Endodermal cell (in vitro differentiated cells): ENCODE results near the gene KLK12. TPM values are rescaled to one million over a fixed set of nuclear protein-coding genes. Genes with fewer than 3 reads are reported as not detected.

Experiments used
- DNase-seq: peaks from one replicate; pipeline ENCODE4 v3.0.0-alpha.2; 2017
- H3K27ac ChIP-seq: 2 replicates; pipeline ENCODE4 v1.5.1; 2013; ENCODE audit warnings: mild to moderate bottlenecking, low read depth, low read length, moderate library complexity
- H3K27me3 ChIP-seq: 2 replicates; pipeline ENCODE4 v1.6.1; 2013; ENCODE audit warnings: mild to moderate bottlenecking, low read length, moderate library complexity; ENCODE audit not compliant: insufficient read depth, control insufficient read depth, poor library complexity, severe bottlenecking
- H3K36me3 ChIP-seq: 2 replicates; pipeline ENCODE4 v1.7.0; 2013; ENCODE audit warnings: mild to moderate bottlenecking, low read length, moderate library complexity; ENCODE audit not compliant: control insufficient read depth, insufficient read depth
- H3K4me1 ChIP-seq: one replicate; pipeline ENCODE4 v1.7.0; 2013; ENCODE audit warnings: low read length; ENCODE audit not compliant: control insufficient read depth, insufficient read depth
- H3K4me3 ChIP-seq: 2 replicates; pipeline ENCODE4 v1.5.1; 2013; ENCODE audit warnings: mild to moderate bottlenecking, low read length, moderate library complexity
- H3K9ac ChIP-seq: 2 replicates; pipeline ENCODE4 v1.6.1; 2013; ENCODE audit warnings: mild to moderate bottlenecking, low read length, moderate library complexity; ENCODE audit not compliant: poor library complexity, severe bottlenecking; ENCODE audit errors: extremely low read depth
- H3K9me3 ChIP-seq: 2 replicates; pipeline ENCODE4 v1.6.1; 2013; ENCODE audit warnings: mild to moderate bottlenecking, low read length, moderate library complexity; ENCODE audit not compliant: control insufficient read depth
- H3K27ac Mint-ChIP-seq: 2 replicates; pipeline ENCODE4 v1.8.0; 2020; ENCODE audit warnings: mixed read lengths
- H3K27me3 Mint-ChIP-seq: 2 replicates; pipeline ENCODE4 v1.8.0; 2021; ENCODE audit warnings: mild to moderate bottlenecking, mixed read lengths; ENCODE audit not compliant: insufficient read depth
- H3K36me3 Mint-ChIP-seq: 2 replicates; pipeline ENCODE4 v1.8.0; 2020; ENCODE audit warnings: low read depth, mixed read lengths
- H3K4me1 Mint-ChIP-seq: 2 replicates; pipeline ENCODE4 v1.8.0; 2020; ENCODE audit warnings: mixed read lengths
- H3K4me3 Mint-ChIP-seq: 2 replicates; pipeline ENCODE4 v1.8.0; 2020; ENCODE audit warnings: mild to moderate bottlenecking, moderate library complexity, mixed read lengths
- H3K9me3 Mint-ChIP-seq: 2 replicates; pipeline ENCODE4 v1.8.0; 2020; ENCODE audit warnings: mild to moderate bottlenecking, mixed read lengths
- WGBS, 2 experiments: methylation state at CpG; one replicate each; pipeline versions ENCODE4 v1.1.5 to v1.1.7; 2013; ENCODE audit warnings: missing lambda C conversion rate in 2 of 2, mixed read lengths in 1 of 2; ENCODE audit not compliant: insufficient coverage in 1 of 2, insufficient read length in 1 of 2; 5-methylcytosine and 5-hydroxymethylcytosine counted together
- total RNA-seq, 2 donors: library from RNA; stranded (reverse); fragmentation: NEBNext Ultra II Directional in 1 of 2; extraction: Animal tissue kit (Norgen Biotek cat#: 25700) in 1 of 2; gene quantifications; 2 replicates in 1 of 2; 3 replicates in 1 of 2; pipeline ENCODE4 v1.2.1, GENCODE V29; 2021
- TF ChIP-seq, protein P1 (sequence below): fragments of 200-600 bp; sonication (generic); conservative IDR thresholded peaks from 2 replicates; pipeline ENCODE4 v1.5.0; 2021; ENCODE audit warnings: antibody characterized with exemption, mild to moderate bottlenecking

KLK12 gene
- total RNA-seq, 2 donors from 2014 or later, result not detected

DNA sequence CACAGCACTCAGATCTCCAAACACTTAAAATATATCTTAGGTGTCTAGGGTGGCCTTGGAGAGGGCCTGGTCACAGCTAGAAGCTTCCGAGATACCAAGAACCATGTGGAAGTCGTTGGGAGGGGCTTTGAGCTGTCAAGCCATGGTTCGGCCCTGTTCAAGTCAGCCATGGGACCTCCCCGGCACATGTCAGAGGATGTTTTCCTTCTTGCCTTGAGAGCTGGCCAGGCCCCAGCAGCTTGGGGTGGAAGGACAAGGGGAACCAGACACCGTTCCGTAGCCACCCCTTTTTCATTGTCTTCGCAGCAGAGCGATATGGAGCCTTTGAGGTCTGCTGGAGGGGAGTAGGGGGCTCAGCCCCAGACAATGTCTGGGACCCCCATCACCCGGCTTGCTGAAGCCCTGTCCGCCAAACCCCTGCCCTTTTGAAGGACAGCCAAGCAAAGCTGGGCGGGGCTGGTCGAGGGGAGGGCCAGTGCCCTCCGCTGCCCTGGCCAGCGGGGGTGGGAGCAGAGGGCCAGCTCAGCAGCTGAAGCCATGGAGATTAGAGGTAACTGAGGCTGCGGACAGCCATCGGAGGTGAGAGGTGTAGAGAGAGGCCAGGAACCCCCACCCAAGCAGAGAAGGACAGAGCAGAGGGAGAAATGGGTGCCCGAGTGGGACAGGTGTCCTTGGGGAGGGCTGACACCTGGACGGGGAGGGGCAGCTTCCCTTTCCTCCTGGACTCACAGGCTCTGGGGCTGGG is 8.8 kb downstream of the KLK12 start:
- no peak for DNase-seq
- Mint-ChIP-seq H3K4me3 (no peak overlapping the region), H3K9me3 (no peaks in the 10 kb centered on the region), H3K27ac (peak overlapping the region; percentile 39), H3K27me3 (peaks cover 24% of the 10 kb centered on the region), H3K36me3 (no peaks in the 10 kb centered on the region), H3K4me1 (peaks cover 41% of the 10 kb centered on the region)
- Histone ChIP-seq H3K9ac (peak overlapping the region; percentile 6), H3K27ac (no peak overlapping the region), H3K4me3 (no peak overlapping the region), H3K27me3 (peaks cover 19% of the 10 kb centered on the region), H3K36me3 (no peaks in the 10 kb centered on the region), H3K4me1 (peaks cover 11% of the 10 kb centered on the region), H3K9me3 (no peaks in the 10 kb centered on the region)
- TF ChIP-seq, protein P1, sequence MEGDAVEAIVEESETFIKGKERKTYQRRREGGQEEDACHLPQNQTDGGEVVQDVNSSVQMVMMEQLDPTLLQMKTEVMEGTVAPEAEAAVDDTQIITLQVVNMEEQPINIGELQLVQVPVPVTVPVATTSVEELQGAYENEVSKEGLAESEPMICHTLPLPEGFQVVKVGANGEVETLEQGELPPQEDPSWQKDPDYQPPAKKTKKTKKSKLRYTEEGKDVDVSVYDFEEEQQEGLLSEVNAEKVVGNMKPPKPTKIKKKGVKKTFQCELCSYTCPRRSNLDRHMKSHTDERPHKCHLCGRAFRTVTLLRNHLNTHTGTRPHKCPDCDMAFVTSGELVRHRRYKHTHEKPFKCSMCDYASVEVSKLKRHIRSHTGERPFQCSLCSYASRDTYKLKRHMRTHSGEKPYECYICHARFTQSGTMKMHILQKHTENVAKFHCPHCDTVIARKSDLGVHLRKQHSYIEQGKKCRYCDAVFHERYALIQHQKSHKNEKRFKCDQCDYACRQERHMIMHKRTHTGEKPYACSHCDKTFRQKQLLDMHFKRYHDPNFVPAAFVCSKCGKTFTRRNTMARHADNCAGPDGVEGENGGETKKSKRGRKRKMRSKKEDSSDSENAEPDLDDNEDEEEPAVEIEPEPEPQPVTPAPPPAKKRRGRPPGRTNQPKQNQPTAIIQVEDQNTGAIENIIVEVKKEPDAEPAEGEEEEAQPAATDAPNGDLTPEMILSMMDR, result no peak
- WGBS, 2 experiments, result 88 to 89% methylated on average over 10 to 18 of the region's 18 CpGs

DNA sequence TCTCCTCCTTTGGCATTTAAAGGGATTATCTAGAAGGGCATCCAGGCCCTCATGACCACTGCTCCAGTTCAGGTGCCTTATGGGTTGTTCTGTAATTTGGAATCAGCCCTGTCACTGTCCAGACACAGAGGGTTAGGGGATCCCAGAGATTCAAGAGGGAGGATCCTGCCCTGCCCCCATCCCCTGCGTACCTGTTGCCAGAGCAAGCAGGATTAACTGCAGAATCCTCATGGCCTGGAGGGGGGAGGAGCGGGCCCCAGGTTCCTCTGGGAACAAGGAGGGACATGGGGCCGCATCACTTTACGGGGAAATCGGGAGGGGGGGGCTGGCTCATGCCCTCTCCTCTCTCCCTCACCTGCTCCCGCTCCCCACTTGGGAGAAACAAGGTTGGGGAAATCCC is 9.4 kb downstream of the KLK12 start:
- Histone ChIP-seq H3K4me1 (peaks cover 11% of the 10 kb centered on the region), H3K4me3 (no peak overlapping the region), H3K27me3 (peaks cover 20% of the 10 kb centered on the region), H3K9me3 (no peaks in the 10 kb centered on the region), H3K27ac (no peak overlapping the region), H3K36me3 (no peaks in the 10 kb centered on the region), H3K9ac (no peak overlapping the region)
- Mint-ChIP-seq H3K4me1 (peaks cover 41% of the 10 kb centered on the region), H3K36me3 (no peaks in the 10 kb centered on the region), H3K27me3 (peaks cover 29% of the 10 kb centered on the region), H3K4me3 (no peak overlapping the region), H3K27ac (peak overlapping the region; percentile 42), H3K9me3 (no peaks in the 10 kb centered on the region)
- TF ChIP-seq, protein P1, result no peak
- no peak for DNase-seq
- WGBS, 2 experiments, result 67 to 95% methylated on average over 1 to 6 of the region's 6 CpGs

DNA sequence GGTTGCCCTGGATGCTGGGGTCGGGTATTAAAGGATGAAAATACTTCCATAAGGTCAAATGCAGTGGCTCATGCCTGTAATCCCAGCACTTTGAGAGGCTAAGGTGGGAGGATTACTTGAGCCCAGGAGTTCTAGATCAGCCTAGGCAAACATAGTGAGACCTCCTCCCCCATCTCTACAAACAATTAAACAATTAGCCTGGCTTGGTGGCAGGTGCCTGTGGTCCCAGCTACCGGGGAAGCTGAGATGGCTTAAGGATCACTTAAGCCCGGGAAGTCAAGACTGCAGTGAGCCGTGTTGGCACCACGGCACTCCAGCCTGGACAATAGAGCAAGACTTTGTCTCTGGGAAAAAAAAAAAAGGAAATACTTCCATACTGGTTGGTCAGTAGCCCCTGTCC is 9.9 kb downstream of the KLK12 start:
- H3K9ac ChIP-seq, result no peak overlapping the region
- no peak overlapping the region for H3K27ac ChIP-seq
- H3K4me1 Mint-ChIP-seq, result peaks cover 42% of the 10 kb centered on the region
- no peaks in the 10 kb centered on the region for H3K36me3 Mint-ChIP-seq
- H3K27ac Mint-ChIP-seq, result peak overlapping the region; percentile 42
- TF ChIP-seq, protein P1, result no peak
- DNase-seq, result peak; percentile 68
- peaks cover 25% of the 10 kb centered on the region for H3K27me3 ChIP-seq
- no peaks in the 10 kb centered on the region for H3K36me3 ChIP-seq
- peak overlapping the region; percentile 32 for H3K4me3 Mint-ChIP-seq
- H3K4me1 ChIP-seq, result peaks cover 11% of the 10 kb centered on the region
- WGBS, 2 experiments, result 58 to 61% methylated on average over 4 to 5 of the region's 5 CpGs
- peaks cover 34% of the 10 kb centered on the region for H3K27me3 Mint-ChIP-seq
- H3K9me3 ChIP-seq, result no peaks in the 10 kb centered on the region
- no peaks in the 10 kb centered on the region for H3K9me3 Mint-ChIP-seq
- H3K4me3 ChIP-seq, result no peak overlapping the region
